Activated T-helper 9 cell treated with anti-CD3 and anti-CD28 coated beads, Interleukin-2, amount 50 U/mL, for 16 hours (primary cell): ENCODE results near the gene GAS6.

ENCODE experiments used
- DNase-seq: peaks from one replicate; pipeline ENCODE4 v3.0.0-alpha.2; 2020; ENCODE audit warnings: low read depth

Gene GAS6

DNA sequence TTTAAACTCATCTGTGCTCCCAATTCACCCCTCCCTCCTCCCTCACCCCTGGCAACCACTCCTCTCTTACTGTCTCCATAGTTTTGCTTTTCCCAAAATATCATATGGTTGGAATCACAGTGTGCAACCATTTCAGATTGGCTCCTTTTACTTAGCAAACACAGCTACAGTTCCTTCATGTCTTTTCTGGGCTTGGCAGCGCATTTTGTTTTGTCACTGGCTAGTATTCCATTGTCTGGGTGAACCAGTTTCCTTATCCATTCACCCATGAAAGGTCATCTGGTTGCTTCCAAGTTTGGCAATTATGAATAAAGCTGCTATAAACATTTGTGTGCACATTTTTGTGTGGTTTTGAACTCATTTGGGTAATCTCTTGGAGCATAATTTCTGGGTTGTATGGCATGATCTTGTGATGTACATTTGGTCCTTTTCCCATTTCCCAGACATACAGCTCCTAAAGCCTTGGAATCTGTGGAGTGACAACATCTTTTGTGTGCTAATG lies 23.9 kb upstream of the GAS6 start:
- DNase-seq: no peak

DNA sequence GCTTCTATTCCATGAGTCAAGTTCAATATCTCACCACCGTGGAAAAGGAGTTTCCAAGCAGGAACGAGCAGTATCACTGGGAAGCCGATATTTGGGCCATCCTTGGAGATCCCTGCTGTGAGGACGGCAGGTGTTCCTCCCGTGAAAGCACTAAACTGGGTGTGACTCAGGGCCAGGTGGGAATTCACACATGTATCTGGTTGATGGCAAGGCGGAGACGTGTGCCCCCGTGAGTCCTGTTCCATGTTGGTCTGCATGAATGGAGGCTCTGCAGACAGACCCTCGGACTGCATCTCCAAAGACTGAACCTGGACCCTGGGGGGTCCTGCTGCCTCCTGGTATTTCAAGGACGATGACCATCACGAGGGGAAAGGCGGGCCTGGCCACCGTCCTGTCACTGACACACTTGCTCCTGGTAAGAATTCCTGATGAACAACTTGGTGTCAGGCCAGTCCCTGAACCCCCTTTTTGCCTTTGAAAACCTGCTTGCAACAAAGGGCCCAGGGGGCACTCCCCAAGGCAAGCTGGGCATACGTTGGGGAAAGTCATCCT lies 22.8 kb upstream of the GAS6 start:
- DNase-seq: no peak

DNA sequence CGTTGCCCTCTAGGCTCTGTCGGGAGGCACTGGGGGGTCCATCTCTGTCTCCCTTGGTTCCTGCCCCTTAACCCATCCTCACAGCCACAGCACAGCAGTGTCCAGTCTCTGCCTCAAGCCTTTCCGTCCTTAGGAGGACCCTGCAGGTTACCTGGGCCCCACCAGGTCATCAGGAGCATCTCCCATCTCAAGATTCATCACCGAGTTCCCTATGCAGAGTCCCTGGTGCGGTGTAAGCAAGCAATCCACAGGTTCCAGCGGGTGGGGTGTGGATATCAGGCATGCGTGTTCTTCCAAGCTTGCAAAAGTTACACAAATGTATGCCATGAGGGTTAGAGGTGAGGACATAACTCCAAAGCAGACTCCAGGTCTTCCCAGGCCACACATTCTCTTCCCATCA lies 20.9 kb upstream of the GAS6 start:
- no peak for DNase-seq

DNA sequence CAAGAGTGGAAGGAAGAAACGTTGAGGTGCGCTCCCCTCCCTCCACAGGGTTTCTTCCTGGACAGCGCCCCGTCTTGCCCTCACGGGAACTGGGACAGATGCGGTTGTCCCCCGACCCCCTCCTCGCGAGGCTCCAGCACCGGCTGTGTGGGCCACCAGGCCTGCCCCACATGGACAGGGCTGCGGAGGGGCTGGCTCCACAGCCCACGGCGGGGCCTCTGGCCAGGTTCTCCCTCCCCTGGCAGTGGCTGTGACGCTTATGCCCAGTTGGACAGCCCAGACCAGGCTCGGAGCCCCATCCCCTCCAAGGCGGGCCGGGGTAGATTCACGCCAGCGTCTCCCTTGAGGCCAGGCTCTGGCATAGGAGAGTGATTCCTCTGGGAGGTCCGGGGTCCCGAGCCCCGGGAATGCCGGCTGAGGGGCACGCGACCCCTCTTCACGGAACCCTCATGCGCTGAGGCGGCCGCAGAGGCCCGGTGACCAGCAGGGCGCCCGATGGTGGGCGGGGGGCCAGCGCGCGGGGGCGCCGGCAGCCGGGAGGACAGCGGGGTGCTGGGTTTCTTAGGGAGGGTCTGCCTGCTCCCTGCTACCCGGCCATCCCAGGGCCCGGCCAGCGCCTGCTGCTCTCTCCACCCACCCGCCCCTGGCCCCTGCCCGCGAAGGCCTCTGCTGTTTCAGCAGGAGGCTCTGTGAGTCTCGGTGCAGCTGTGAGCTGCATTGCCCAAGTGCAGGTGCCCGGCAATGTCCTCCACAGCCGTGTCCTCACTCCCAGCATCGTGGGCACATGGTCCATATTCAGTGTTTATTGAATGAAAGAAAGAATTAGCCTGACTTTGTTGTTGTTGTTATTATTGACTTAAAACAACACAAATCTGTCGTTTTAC lies 20.3 kb upstream of the GAS6 start:
- no peak for DNase-seq

DNA sequence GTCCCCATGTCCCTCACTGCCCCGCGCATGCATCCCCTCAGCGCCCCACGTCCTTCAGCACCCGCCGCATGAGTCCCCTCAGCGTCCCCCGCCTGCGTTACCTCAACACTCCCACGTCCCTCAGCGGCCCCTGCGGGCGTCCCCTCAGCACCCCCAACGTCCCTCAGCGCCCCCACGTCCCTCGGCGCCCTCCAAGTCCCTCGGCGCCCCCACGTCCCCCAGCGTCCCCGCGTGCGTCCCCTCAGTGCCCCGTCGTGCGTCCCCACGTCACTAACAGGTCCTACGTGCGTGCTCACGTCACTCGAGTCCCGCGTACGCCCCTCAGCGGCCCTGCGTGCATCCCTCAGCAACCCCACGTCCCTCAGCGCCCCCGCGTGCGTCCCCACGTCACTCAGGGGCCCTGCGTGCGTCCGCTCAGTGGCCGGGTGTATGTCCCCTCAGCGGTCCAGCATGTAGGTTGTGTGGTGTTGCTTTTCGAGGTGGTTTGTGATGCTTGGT lies 19.5 kb upstream of the GAS6 start:
- DNase-seq: no peak

DNA sequence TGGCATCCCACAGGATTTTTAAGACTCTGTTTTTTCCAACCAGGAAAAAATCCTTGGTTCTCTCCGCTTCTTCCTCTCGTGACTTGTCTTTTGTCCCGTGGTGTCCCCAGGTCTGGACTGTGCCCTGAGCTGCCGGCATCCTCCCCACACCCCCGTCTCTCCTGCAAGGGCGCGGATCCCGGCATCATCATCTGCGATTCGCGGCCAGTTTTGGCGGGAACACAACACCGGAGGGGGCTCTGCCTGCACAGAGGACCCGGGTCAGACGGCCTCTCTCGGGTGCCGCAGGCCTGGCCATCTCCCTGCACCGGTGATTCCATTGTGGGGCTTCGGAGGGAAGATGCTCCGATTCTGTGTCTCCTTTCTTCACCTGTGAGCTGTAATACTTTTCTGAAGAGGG lies 18.8 kb upstream of the GAS6 start:
- DNase-seq: no peak

DNA sequence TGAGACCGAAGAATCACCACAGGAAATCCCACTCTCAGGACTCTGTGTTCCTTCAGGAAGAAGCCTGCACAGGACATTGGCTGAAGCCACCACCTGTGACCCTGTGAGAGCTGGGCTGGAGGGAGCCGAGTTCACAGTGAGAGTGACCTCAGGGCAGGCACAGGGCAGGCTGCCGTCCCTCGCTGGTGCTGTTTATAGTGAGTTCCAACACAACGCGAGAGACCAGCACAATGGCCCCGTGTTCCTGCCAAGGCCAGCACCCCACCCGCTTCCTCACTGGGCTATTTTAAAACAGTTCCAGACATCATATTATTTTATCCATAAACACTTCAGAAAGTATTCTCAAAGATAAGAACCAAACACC lies 18.4 kb upstream of the GAS6 start:
- no peak for DNase-seq

DNA sequence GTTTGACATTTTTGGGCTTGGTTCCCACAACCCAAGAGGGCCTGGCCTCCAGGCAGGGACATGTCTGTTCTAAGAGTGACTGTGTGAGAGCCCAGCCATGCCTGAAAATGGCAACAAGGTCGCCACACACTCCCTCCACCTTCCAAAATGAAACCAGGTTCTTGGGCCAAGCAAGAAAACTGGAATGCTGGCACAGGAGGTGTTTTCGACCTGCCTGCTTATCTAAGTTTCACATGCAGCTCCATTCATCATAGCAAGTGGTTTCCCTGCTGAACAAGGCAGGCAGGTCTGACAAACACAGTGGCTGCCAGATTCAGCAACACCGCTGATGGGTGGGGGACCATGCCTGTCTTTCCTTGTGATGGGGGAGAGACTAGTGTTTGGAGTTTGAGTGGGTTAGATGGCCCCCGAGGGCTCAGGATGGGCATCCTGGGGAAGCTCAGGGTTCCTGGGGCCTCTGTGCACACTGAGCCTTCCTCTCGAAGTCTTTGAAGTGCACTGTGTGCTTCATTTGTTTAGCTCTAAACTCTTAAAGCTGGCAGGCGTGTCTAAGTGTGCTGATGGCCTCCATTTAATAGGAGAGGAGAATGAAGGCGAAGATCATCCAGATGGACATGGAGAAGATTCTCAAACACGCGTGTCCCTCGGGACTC lies 17.9 kb upstream of the GAS6 start:
- DNase-seq: no peak

DNA sequence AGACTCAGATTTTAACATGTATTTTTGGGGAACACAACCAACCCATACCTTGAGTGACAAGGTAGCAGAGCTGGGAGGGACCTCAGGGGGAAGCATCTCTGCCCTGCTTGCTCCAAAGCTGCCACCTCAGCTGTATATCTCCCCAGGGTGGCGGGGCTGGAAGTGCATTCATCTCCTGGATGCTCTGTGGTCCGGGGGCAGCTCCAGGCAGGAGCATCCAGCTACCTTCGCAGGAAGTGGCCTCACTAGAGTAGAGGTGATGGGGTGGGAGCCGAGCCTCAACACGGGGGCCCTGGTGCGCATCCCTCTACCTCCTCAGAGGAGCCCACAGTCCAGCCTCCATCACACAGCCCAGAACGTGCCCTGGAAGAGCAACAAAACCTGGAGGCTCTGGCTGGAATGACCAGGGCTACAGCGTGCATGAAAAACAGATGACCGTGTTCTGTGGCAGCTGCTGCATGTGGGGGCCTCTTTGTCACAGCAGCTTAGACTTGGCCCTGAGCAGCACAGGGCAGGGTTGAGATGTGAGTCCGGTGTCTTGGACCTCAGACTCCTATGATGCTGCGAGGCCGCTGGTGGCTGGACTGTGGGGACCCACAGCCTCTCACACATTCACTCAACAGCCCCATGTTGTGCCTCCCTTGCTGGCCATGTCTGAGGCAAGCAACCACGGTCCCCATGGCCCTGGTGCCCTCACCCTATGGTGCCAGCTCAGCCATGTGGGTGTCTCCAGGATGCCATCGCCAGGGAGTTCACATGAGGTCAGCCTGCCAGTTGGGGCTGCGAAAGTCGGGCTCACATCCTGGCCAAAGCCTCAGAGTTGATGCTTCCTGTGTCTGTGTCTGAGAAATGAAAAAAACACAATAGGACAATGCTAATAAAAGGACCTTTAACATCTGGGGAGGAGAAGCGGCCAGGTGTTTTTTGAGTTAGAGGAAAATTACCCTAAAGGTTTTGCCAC lies 17.1 kb upstream of the GAS6 start:
- no peak for DNase-seq

DNA sequence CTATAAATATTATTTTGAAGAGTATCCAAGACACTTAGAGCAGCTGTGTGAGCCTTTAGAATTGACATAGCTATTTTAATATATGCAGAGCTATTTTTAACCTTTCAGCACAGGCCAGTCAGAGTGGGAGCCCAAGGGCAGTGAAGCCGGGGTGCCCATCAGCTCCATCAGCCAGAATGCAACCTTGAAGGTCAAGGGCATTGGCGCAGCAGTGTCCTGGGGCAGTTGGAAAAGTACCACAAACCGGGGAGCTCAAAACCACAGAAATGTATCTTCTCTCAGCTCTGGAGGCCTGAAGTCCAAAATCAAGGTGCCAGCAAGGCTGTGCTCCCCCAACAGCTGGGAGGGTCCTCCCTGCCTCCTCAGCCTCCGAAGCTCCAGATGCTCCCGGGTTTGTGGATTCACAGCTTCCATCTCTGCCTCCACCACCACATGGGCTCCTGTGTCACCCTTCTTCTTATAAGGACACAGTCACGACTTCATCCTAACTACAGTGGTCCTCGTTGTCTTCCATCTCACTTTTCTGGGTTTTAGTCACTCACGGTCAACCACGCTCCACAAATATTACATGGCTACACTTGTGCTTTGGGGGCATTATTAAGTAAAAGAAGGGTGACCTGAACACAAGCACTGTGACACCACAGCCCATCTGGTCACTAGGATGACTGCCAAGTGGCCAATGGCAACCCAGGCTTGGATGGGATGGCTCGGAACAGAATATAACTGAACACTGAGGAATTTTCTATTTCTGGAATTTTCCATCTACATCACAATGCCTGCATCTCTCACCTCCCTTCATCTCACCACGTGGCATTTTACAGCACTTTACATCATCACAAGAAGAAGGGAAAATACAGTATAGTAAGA lies 15.9 kb upstream of the GAS6 start:
- DNase-seq: no peak

DNA sequence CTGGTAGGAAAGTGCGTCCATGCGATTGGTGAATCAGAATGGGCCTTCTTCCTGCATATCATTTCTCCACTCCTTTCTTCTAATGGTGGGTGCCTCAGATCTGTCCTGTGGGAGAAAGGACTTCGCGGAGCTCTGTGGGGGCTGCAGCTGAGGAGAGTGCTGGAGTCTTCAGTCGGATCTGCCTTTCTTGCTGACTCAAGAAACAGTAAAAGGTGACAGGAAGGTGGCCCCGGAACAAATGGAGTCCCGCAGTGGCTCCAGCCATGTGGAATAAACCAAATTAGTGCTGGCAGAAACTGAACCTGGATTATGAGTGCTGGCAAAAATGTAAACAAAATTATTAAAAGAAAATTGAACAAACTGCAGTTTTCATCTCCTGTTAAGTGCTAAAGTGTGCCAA lies 15.1 kb upstream of the GAS6 start:
- no peak for DNase-seq

DNA sequence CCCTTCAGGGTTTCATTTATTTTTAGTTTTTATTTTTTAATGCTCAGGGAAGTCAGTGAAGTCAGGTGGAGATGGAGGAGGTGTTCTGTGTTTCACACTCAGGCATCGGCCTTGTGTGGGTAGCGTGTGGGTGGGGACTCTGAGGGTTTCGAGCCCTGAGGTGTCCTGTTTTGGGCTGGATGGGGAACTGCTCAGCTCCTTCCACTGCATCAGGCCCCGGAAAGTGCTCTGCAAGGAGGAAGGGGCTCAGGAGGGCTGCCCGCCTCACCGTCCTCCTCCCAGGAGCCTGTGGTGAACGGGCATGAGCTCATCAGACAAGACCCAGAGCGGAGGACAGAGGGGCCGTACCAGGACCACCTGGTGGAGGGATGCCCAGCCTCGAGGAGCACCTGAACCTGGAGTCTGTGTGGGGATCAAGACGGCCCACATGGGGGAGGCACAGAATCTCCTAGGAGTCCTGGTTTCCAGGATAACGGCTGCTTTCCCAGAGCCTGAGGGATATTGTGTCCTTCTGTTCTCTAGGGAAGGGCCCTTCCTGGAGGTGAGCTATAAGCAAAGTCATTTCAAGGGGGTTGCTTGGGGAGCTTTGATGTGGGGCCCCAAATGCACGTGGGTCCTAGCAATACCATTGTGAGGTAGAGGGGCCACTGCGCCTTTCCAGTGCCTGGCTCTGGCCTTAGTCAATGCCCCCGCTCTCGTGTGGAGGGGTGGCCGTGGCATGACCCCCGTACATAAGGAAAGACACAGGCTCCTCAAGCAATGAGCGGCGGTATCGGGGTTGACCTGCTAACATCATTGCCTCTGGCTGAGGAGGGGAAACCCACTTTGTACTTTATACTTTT lies 13.5 kb upstream of the GAS6 start:
- no peak for DNase-seq

DNA sequence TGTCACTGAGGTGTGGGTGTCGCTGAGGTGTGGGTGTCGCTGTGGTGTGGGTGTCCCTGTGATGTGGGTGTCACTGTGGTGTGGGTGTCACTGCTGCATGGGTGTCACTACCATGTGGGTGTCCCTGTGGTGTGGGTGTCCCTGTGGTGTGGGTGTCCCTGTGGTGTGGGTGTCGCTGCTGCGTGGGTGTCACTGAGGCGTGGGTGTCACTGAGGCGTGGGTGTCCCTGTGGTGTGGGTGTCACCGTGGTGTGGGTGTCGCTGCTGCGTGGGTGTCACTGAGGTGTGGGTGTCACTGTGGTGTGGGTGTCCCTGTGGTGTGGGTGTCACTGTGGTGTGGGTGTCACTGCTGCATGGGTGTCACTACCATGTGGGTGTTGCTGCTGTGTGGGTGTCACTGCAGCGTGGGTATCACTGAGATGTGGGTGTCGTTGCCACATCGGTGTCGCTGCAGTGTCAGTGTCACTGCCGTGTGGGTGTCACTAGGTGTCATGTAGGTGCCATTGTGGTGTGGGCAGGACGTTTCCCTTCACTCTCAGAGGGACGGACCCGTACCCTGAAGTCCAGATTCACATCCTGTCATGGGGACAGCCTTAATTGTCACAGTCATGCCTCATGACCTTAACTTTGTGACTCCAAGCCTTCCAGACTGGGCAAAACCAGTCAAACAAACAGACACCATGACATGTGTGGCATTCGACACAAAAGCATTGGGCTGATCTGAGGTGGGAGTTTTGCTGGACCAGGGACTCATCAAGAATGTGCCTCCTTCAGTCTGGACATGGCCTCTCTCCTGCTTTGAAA lies 12.7 kb upstream of the GAS6 start:
- DNase-seq: no peak

DNA sequence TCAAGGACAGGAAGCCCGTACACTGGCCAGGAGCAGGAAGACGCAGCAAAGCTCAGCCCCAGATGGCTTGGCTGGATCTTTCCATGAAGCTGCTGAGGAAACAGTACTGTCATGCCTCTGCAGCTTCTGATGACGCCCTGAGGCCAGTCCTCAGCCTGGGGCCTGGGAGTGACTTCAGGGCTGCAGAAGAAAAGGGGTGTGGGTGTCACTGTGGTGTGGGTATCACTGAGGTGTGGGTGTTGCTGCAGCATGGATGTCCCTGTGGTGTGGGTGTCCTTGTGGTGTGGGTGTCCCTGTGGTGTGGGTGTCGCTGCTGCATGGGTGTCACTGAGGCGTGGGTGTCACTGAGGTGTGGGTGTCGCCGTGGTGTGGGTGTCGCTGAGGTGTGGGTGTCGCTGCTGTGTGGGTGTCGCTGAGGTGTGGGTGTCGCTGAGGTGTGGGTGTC lies 12.0 kb upstream of the GAS6 start:
- no peak for DNase-seq

DNA sequence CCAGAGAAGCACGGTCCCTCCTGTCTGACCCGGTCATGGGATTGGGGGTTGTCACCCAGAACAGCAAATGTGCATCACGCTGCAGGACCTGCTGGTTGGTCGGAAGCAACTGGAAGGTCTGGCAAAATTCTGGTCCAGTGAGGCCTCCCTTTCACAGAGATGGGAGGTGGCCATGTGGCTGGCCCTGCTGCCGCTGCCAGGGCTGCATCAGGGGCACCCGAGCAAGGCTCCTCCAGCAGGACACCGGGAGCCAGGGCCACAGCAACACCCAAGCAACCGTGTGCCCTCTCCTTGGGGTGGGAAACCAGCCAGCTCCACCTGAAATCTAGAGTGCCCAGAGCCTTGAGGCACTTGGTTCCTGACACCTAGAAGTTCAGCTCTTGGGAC lies 11.5 kb upstream of the GAS6 start:
- DNase-seq: no peak

DNA sequence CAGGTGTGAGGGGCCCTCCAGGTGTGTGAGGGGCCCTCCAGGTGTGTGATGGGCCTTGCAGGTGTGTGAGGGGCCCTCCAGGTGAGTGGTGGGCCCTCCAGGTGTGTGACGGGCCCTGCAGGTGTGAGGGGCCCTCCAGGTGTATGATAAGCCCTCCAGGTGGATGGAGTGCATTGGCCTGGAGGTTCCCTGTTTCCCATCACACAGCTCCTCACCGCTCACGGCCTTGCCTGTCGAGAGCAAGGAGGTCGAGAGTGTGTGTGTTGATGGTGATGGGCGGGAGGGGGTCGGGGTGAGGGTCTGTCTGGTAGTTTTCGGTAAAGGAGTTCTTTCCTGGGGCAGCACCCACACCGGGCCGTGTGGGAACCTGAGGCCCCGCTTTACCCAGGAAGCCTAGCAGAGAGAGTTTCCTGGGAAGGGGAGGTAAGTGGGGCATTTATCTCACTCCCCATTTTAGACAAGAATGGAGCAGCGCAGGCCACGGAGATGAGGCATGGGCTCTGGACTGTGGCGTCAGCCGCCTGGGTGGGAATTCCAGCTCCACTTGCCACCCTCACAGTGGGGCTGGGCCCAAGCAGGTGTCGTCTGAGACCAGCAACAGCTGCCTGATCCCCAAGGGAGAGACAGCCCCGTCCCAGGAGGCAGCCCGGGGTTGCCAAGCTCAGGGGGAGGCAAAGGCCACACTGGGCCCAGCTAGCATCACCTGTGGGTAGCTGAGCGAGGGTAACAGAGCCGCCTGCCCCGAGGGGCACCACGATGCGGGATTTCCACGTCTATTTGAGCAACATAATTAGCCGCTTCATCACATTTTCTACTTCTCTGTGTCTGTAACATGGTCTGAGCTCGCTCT lies 10.9 kb upstream of the GAS6 start:
- no peak for DNase-seq

DNA sequence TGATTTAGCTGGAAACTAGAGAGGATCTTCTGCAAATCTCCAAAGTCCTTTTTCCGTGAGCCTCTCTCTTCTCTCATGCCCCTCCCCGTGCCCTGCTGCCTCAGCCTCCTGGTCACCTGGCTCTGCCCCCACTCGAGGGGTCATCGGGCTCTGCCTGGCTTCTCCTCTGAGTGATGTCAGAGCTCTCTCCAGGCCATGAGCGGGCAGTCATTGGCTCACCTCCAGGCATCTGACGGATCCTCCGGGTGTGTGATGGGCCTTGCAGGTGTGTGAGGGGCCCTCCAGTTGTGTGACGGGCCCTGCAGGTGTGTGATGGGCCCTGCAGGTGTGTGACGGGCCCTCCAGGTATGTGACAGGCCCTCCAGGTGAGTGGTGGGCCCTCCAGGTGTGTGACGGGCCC lies 10.3 kb upstream of the GAS6 start:
- no peak for DNase-seq

DNA sequence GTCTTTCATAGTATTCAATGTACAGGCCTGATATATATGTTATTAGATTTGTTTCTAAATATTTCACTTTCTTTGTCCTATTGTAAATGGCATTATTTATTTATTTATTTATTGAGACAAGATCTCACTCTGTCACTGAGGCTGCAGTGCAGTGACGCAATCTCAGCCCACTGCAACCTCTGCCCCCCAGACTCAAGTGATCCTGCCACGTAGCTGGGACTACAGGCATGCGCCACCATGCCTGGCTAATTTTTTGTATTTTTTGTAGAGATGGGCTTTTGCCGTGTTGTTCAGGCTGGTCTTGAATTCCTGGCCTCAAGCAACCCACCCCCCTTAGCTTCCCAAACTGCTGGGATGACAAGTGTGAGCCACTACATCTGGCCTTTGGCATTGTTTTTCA lies 5.4 kb upstream of the GAS6 start:
- no peak for DNase-seq
